T follicular helper cell (primary cell): ENCODE data around the gene DLL3.

Experiments used
- DNase-seq: peaks from one replicate; pipeline ENCODE4 v3.0.0-alpha.2; 2020; ENCODE audit warnings: low read depth

DLL3 gene

DNA sequence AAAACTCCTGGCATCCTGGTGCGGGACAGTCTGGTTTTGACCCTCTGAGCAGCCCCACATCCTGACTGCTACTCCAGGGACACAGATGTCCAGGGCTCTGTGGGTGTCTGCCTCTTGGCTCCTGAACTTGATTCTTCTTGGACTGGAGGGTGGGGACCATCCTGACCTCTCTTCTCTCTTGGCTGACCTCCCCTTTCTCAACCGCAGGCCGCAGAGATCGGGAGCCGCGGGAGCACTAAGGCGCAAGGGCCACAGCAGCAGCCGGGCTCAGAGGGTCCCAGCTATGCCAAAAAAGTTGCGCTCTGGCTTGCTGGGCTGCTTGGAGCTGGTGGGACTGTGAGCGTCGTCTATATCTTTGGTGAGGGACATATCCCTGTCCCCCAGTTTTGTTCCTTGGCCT lies 17.1 kb upstream of the DLL3 start:
- DNase-seq, result no peak

GRCh38 chr19:39483141-39483540 lies 15.6 kb upstream of the DLL3 start:
- DNase-seq, result no peak

- DNase-seq, result no peak
Observed at GRCh38 chr19:39489756-39490155, 9.0 kb upstream of the DLL3 start.

GRCh38 chr19:39492225-39492624 lies 6.5 kb upstream of the DLL3 start:
- no peak for DNase-seq

DNA sequence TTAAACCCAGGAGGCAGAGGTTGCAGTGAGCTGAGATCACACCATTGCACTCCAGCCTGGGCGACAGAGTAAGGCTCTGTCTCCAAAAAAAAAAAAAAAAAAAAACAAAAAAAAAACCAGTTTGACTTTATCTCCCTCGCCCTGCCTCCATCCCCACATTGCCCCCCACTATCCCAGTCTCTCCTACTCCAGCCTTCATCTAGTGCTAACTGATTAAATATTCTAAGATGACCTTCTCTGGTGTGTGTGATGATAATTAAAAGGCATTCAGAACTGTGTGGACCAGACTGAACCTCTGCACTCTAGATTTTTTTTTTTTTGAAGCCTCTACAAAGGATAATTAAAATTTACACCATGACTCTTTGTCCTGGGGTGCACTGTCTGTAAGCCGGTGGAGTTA lies 6.0 kb upstream of the DLL3 start:
- no peak for DNase-seq

DNA sequence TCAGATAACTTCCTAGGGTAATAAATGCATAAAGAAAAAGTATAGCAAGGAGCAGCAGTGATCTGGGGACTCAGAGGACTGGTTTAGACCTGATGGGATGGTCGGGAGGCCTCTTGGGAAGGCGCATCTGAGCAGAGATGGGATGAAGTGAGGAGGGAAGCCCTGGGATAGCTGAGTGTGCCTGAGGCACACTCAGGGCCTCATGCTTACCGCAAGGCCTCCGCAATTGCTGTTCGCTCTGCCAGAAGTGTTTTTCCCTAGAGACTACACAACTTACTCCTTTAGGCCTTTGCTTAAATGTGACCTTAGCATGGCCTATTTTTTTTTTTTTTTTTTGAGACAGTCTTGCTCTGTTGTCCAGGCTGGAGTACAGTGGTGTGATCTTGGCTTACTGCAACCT lies 4.1 kb upstream of the DLL3 start:
- DNase-seq, result no peak

DNA sequence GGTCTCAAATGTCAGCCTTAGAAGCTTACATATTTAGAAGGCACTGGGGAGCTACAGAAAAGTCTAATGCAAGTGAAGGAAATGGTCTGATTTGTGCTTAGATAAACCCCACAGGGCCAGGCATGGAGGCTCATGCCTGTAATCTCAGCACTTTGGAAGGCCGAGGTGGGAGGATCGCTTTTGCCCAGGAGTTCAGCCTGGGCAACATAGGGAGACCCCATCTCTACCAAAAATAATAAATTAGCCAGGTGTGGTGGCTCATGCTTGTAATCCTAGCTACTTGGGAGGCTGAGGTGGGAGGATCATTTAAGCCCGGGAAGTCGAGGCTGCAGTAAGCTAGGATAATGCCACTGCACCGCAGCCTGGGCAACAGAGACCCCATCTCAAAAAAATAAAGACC lies 2.7 kb upstream of the DLL3 start:
- no peak for DNase-seq

GRCh38 chr19:39497701-39497995 lies 1.1 kb upstream of the DLL3 start:
- DNase-seq, result no peak

- no peak for DNase-seq
Observed at GRCh38 chr19:39497996-39498797, 550 bp upstream of the DLL3 start.

GRCh38 chr19:39499932-39500331 lies 1.2 kb downstream of the DLL3 start:
- DNase-seq, result no peak

- DNase-seq, result no peak
Observed at GRCh38 chr19:39500543-39500942, 1.8 kb downstream of the DLL3 start.

- no peak for DNase-seq
Observed at GRCh38 chr19:39501340-39501739, 2.6 kb downstream of the DLL3 start.

- peak; percentile 64 for DNase-seq
Observed at GRCh38 chr19:39502640-39503417, 4.1 kb downstream of the DLL3 start.

DNA sequence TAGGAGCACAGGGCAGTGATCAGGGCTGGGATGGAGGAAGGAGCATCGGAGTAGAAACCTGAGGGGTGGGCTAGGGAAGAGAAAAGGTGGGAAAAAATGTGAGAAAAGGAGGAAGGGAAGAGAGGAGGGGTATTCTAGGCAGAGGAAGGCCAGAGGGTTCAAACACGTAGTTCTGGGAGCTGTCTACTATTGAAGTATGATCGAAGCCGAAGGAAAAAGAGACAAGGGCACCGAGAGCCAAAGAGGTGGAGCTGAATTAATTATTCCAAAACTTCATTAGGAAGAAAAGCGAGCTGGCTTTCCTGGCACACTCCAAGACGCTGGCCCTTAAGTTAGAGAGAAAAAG lies 7.8 kb downstream of the DLL3 start:
- no peak for DNase-seq

- no peak for DNase-seq
Observed at GRCh38 chr19:39506944-39507714, 8.4 kb downstream of the DLL3 start.

GRCh38 chr19:39507715-39508364 lies 9.1 kb downstream of the DLL3 start:
- DNase-seq, result no peak

- no peak for DNase-seq
Observed at GRCh38 chr19:39508629-39509028, 9.9 kb downstream of the DLL3 start.

DNA sequence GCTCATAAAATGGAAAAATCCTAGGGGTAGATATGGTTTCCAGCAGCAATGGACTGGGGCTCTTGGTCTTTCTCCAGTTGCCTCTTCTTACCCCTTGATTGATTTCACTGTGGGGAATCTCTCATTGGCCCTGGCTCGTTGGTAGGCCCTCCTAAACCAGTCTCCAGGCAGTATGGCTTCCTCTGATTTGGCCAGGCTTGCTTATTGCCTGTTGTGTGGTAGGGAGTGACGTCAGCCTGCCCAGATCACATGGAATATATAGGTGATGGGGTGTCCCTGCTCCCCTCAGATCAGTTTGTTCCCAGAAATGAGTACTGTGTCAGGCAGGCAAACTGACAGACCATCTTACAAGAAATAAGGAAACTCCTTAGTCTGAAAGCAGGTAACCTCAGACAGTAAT lies 10.5 kb downstream of the DLL3 start:
- no peak for DNase-seq

DNA sequence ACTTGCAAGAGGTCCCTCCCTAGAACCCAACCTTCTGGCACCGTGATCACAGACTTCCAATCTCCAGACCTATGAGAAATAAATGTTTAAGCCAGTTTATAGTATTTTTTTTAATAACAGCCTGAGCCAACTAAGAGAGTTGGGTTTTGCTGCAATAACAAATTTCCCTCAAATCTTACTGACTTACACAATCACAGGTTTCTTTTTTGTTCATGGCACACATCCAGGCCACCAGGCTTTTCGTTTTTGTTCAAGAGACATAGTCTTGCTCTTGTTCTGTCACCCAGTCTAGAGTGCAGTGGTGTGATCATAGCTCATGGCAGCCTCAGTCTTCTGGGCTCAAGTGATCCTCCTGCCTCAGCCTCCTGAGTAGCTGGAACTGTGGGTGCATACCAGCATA lies 14.2 kb downstream of the DLL3 start:
- DNase-seq, result no peak

DNA sequence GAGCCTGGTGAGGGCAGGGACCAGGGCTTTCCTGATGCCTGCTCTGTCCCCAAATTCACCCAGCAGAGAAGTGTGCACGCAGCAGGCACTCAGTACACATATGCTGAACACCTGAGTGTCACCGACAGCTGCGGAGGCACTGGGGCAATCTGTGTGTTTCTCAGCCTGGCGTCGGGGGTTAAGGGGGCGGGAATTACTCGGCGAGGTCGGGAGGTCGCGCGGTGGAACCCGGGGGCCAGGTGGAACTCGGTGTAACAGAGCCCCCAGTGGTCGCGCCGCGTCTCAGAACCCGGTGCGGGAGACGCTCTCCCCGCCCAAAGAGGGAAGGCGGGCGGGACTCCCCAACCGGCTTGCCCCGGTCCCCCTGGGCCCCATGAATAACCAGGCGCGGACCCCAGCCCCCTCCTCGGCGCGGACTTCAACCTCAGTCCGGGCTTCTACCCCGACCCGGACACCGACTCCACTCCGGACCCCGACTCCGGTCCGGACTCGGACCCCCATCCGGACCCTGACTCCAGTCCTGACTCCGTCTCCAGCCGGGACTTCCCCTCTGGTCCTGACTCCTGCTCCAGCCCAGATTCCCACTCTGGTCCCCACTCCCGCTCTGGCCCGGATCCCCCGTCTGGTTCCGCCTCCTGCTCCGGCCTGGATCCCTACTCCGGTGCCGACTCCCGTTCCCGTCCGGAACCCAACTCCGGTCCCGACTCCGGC lies 16.2 kb downstream of the DLL3 start, which contains the start of gene SELENOV:
TSS of gene SELENOV (plus strand) at position 300 of the 711 bp plus-strand sequence. CDS start at position 374, 74 bp downstream.
- DNase-seq, result no peak

DNA sequence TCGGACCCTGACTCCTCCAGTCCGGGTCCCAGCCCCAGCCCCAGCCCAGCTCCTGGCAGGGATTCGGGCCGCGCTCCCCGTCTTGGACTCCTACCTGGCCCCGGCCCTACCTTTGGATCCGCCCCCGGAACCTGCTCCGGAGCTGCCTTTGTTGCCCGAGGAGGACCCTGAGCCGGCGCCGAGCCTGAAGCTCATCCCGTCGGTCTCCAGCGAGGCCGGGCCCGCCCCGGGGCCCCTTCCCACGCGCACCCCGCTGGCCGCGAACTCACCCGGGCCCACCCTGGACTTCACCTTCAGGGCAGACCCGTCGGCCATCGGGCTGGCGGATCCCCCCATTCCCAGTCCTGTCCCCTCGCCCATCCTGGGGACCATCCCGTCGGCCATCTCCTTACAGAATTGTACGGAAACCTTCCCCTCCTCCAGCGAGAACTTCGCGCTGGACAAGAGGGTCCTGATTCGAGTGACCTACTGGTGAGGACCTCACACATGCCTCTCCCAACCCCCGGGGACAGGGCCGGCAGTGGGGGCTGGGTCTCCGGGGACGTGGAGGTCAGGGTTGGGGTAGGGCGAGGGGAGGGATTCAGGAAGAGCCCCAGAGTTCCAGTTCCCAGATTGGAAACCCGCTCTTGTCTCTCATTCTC lies 16.9 kb downstream of the DLL3 start:
- DNase-seq, result no peak
